GM19463 (cell line): Measurements from ENCODE around the gene TPST1.

Experiments
- ATAC-seq: cut with Tn5 transposase; IDR thresholded peaks from one replicate; pipeline ENCODE4 v1.9.1; 2021; ENCODE audit warnings: mild to moderate bottlenecking, moderate library complexity; ENCODE audit not compliant: unreplicated experiment

Gene TPST1

DNA sequence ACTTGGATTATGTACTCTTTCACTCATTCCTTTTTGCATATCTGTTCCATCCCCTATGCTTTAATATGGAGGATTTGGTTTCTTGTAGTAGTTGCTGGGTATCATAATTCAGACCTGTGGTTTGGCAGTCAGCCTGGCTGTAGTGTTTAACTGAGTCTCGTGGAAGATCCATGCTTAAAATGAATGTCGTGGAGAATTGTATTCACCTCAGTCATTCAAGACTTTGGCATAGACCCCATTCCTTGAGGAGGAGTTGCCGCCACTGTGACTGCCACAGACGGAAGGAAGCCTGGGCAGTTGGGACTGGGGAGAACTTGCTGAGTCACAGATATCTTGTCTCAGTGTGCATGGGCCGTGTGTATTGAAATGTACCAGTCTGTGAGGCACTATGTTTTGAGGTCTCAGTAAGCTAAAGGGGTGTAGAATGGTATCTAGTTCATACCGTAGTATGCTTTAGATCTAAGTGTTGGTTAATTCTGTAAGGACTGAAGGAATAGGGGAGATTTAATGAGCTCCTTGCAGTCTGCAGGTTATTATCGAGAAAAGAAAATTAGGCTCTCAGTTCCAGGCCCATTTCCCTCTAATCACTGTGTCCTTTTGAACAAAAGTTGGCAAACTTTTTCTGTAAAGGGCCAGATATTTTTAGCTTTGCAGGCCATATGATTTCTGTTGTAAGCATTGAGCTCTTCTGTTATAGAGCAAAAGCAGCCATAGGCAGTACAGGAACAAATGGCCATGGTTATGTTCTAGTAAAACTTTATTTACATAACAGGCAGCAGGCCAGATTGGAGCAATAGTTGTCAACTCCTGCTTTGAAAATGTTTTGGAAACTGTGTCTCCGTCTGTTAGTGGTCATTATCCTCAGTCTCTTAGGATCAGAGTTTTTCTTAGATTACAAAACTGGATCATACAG is 76.8 kb downstream of the TPST1 start:
- ATAC-seq = no peak

- no peak for ATAC-seq
These were observed 77.4 kb downstream of the TPST1 start for GRCh38 chr7:66282591-66282935.

GRCh38 chr7:66283003-66283920 is 78.1 kb downstream of the TPST1 start:
- no peak for ATAC-seq

DNA sequence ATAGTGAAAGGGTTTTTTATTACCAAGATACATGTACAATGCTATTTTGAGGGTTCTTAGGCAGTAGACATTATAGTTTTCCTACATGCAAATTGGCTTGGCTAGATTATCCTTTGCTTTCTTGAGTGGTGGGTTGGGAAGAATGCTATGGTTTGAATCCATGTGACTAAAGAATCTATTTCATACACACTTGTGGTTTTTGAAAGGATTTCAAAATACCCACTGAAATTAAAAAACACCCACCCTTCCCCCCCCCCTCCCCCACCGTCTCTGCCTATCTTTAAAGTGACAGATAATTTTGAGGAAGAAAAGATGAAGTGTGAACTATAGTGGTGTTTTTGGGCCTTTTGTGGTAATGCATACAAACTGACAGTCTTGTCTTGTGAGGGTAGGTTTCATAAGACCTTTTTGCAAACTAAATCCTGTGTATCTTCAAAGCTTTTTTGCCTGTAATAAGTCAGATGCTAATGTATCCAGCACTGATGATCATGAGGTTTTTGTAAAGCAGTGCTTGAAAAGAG is 90.9 kb downstream of the TPST1 start:
- no peak for ATAC-seq

DNA sequence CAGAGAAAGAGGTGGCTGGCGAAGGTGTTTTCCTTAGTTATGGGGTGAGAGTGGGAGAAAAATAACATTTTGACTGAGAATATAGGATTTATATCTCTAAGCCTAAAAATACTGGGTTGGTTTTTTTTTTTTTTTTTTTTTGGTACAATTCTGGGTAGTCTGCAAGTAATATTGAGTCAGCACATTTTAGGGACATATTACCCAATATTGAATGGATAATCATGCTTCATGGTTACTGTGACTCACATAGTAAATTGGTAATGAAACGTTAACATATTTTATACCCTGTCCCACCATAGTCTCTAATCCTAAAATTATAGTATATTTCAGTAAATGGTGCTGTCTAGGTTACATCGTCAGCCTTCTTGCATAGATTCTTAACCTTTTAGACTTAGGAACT is 91.4 kb downstream of the TPST1 start:
- ATAC-seq = no peak

DNA sequence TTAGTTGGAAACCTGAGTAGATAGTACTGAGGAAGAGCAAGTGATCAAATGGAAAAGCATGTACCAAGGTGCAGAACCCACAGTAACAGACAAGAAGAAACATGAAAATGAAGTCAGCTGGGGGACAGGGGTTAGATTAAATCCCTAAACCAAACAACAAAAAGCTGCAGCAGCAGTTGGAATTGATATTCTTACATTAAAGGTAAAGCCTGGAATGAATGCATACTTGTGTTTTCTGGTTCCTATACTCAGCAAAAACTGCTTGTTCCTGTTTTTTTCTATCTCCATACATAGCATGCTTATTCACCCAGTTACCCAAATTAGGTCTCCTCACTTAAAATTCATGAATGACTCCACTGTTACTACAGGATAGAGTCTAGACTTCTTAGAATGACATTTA is 92.4 kb downstream of the TPST1 start:
- ATAC-seq = no peak

GRCh38 chr7:66301249-66301648 is 96.1 kb downstream of the TPST1 start:
- no peak for ATAC-seq

GRCh38 chr7:66301737-66302136 is 96.6 kb downstream of the TPST1 start:
- no peak for ATAC-seq

- no peak for ATAC-seq
These were observed 98.5 kb downstream of the TPST1 start for GRCh38 chr7:66303454-66304155.

DNA sequence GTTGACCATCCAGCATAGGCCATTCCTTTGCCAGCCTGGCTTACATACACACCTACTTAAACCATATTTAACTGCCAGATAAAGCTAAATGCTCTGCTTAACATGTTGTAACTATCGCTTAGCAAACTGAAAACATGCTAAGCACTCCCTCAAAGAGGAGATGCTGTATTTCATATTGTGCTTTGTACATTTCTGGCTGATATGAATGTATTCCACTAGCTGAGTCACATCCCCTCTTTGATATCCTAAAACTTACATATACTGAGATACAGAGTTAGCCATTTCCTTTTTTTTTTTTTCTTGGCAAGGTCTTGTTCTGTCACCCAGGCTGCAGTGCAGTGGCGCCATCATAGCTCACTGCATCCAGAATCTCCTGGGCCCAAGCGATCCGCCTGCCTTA is 99.4 kb downstream of the TPST1 start:
- ATAC-seq = no peak

GRCh38 chr7:66306243-66306642 is 101.1 kb downstream of the TPST1 start:
- ATAC-seq = no peak

DNA sequence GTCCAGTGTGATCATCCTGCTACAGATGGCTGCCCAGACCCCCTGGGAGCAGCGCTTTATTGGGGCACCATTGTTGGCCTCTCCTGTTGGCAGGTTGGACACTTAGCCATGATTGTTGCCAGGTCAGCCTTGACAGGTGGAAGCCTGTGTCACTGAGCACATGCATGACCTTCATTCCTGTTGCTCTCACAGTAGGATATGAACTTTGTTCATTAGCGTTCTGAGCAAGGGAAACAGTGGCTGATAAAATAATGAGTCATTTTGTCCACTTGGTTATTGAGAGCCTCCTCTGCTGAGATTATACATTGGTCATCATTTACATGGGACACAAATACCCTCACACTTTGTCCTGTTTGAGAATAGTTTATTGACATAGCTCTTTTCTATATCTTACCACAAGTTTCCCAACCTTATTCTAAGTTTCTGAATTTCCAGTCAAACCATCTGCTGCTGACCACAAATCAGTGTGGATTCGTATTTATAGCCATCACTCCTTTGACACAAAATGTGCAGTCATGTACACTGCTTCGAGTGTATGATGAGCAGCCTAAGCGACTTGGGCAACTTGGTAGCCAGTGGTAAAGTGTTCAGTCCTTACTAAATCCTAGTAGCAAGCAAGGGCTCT is 102.6 kb downstream of the TPST1 start:
- ATAC-seq = no peak

GRCh38 chr7:66308411-66308810 is 103.3 kb downstream of the TPST1 start:
- no peak for ATAC-seq

DNA sequence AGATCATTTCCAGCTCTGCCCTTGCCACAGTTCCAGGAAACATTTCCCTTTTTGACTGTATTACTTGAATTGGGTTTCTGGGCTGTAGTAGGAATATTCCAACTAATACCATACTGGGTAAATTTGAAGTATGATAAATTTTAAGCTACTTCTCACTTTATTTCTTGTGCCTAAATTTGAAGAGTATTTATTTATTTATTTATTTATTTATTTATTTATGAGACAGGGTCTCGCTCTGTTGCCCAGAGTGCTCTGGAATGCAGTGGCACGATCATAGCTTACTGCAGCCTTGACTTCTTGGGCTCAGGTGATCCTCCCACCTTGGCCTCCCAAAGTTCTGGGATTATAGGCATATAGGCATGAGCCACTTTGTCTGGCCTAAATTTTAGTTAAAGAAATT is 105.5 kb downstream of the TPST1 start:
- no peak for ATAC-seq

GRCh38 chr7:66313886-66314568 is 108.9 kb downstream of the TPST1 start:
- ATAC-seq = no peak

- no peak for ATAC-seq
These were observed 110.1 kb downstream of the TPST1 start for GRCh38 chr7:66315192-66315591.

DNA sequence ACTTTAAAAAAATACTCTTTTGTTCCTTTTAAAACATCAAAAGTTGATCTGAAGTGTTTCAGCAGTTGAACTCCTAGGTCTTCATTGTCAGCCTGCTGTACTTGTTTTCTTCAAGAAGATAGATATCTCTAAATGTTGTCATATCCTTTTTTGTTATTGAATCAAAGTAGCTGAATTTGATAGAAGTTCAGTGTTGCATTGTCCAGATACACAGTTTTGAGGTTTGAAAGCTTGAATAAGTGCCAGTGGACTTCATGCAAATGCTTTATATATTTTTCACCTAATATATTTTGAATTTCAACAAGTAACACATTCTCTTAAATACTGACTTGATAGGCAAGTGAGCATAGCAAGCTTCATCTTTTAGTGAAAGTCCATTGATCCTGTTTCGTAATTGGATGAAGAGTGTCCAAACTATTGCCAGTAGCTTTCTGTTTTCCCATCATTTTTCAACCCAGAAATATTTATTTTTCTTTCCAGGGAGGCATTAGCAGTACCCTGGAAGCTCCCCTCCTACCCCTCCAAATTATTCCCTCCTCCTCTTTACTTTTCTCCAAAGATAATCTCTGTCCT is 114.4 kb downstream of the TPST1 start:
- ATAC-seq = no peak

- no peak for ATAC-seq
These were observed 116.1 kb downstream of the TPST1 start for GRCh38 chr7:66321283-66321682.

- no peak for ATAC-seq
These were observed 118.1 kb downstream of the TPST1 start for GRCh38 chr7:66323114-66323796.
